HCT116 (cell line): Measurements from ENCODE around the gene WDR70. TPM values are rescaled to one million over a fixed set of nuclear protein-coding genes. Genes with fewer than 3 reads are reported as not detected.
"Not testable (repeated sequence)": the region's sequence is repeated elsewhere in the genome, so short reads cannot be mapped to it uniquely, and the experiment has no call there.

ENCODE experiments used
- ATAC-seq: fragments of 200-7000 bp; cut with Tn5 transposase; 2 replicates; pipeline ENCODE4 v1.9.1; 2020; ENCODE audit warnings: mild to moderate bottlenecking, moderate library complexity
- BruUV-seq: library from RNA; stranded (reverse); fragments of 400-500 nt; replicated peaks from 2 replicates; lab custom pipeline; 2021; lab: Mats Ljungman, UMichigan
- CTCF ChIA-PET: fragments of 300-600 bp; sonication (Branson Sonifier 250); formaldehyde crosslinking; loops from one replicate; lab custom pipeline; 2021; ENCODE audit warnings: antibody characterized with exemption; lab: Charles Lee
- POLR2A ChIA-PET: fragments of 300-600, 350-600 bp; sonication (Branson Sonifier 250); formaldehyde crosslinking; loops from one replicate; lab custom pipeline; 2021; ENCODE audit warnings: antibody characterized with exemption; lab: Charles Lee
- RAD21 ChIA-PET, 2 experiments: fragments of 300-600 bp; sonication (Branson Sonifier 250); formaldehyde crosslinking; loops; one replicate each; lab custom pipeline; 2023; ENCODE audit warnings: low total read pairs in 2 of 2; ENCODE audit not compliant: uncharacterized antibody in 2 of 2, unreplicated experiment in 2 of 2, low non-redundant PET in 1 of 2; lab: Charles Lee
- DNase-seq: peaks from one replicate; pipeline ENCODE4 v3.0.0-alpha.2; 2010; ENCODE audit warnings: low read depth, low spot score
- H2AFZ ChIP-seq: fragments of 200-600 bp; shearing (Covaris generic), sonication (generic); 2 replicates; pipeline ENCODE4 v1.6.1; 2017; ENCODE audit warnings: low read depth, mixed run types, mixed read lengths, antibody characterized with exemption, low read length; ENCODE audit not compliant: poor library complexity, severe bottlenecking
- H3K27ac ChIP-seq: 2 replicates; pipeline ENCODE4 v1.5.1; 2012; ENCODE audit warnings: low read depth, low read length
- H3K27me3 ChIP-seq: fragments of 200-600 bp; sonication (generic); 2 replicates; pipeline ENCODE4 v1.6.1; 2016; ENCODE audit warnings: mixed run types, low read length, mixed read lengths; ENCODE audit not compliant: insufficient read depth
- H3K36me3 ChIP-seq, 2 experiments: fragments of 200-500 bp in 1 of 2; fragments of 200-600 bp in 1 of 2; sonication (Bioruptor generic) in 1 of 2; sonication (generic) in 1 of 2; 2 replicates each; pipeline versions ENCODE4 v1.5.1 to v1.6.1; 2014 to 2016; ENCODE audit warnings: low read length in 2 of 2, inconsistent platforms in 1 of 2, mixed read lengths in 1 of 2, mixed run types in 1 of 2; ENCODE audit not compliant: insufficient read depth in 2 of 2, control insufficient read depth in 1 of 2
- H3K4me1 ChIP-seq, 2 experiments: fragments of 200-600 bp in 1 of 2; sonication (generic) in 1 of 2; 2 replicates each; pipeline versions ENCODE4 v1.5.1 to v1.6.1; 2012 to 2017; ENCODE audit warnings: low read length in 2 of 2, inconsistent platforms in 1 of 2, mild to moderate bottlenecking in 1 of 2, mixed read lengths in 1 of 2, mixed run types in 1 of 2, moderate library complexity in 1 of 2; ENCODE audit not compliant: insufficient read depth in 2 of 2, control insufficient read depth in 1 of 2
- H3K4me2 ChIP-seq: fragments of 200-600 bp; sonication (generic); 2 replicates; pipeline ENCODE4 v1.6.1; 2017; ENCODE audit warnings: mixed run types, low read length, mixed read lengths
- H3K4me3 ChIP-seq, 2 experiments: fragments of 200-600 bp in 1 of 2; sonication (generic) in 1 of 2; replicated peaks in 1 of 2; 2 replicates each; pipeline ENCODE4 v1.5.1; 2011 to 2016; ENCODE audit warnings: low read length in 2 of 2, control low read depth in 1 of 2, low read depth in 1 of 2, mild to moderate bottlenecking in 1 of 2, mixed read lengths in 1 of 2, mixed run types in 1 of 2
- H3K79me2 ChIP-seq: fragments of 200-600 bp; sonication (generic); 2 replicates; pipeline ENCODE4 v1.6.1; 2017; ENCODE audit warnings: mild to moderate bottlenecking, mixed run types, low read length, moderate library complexity, mixed read lengths; ENCODE audit not compliant: insufficient read depth
- H3K9ac ChIP-seq: fragments of 200-600 bp; sonication (generic); 2 replicates; pipeline ENCODE4 v1.6.1; 2016; ENCODE audit warnings: low read length, mixed read lengths
- H3K9me2 ChIP-seq: fragments of 200-600 bp; sonication (generic), shearing (Covaris generic); 2 replicates; pipeline ENCODE4 v1.6.1; 2017; ENCODE audit warnings: mixed run types, mild to moderate bottlenecking, moderate library complexity; ENCODE audit not compliant: insufficient read depth
- H3K9me3 ChIP-seq, 2 experiments: fragments of 200-500 bp in 1 of 2; fragments of 200-600 bp in 1 of 2; sonication (Bioruptor generic) in 1 of 2; sonication (generic) in 1 of 2; 2 replicates each; pipeline ENCODE4 v1.6.1; 2014 to 2017; ENCODE audit warnings: low read length in 2 of 2, mixed read lengths in 2 of 2, inconsistent platforms in 1 of 2, low read depth in 1 of 2, mild to moderate bottlenecking in 1 of 2, mixed run types in 1 of 2, moderate library complexity in 1 of 2; ENCODE audit not compliant: control insufficient read depth in 1 of 2, insufficient read depth in 1 of 2
- H4K20me1 ChIP-seq: fragments of 200-600 bp; sonication (generic), shearing (Covaris generic); 2 replicates; pipeline ENCODE4 v1.6.1; 2017; ENCODE audit warnings: mixed run types, mild to moderate bottlenecking, moderate library complexity; ENCODE audit not compliant: insufficient read depth
- CEBPB ChIP-seq: IDR thresholded peaks from 2 replicates; pipeline ENCODE4 v1.6.1; 2012; ENCODE audit warnings: low read depth
- EGR1 ChIP-seq: IDR thresholded peaks from 2 replicates; pipeline ENCODE4 v1.6.1; 2012; ENCODE audit warnings: low read depth
- JUND ChIP-seq: IDR thresholded peaks from 2 replicates; pipeline ENCODE4 v1.6.1; 2012
- RAD21 ChIP-seq: IDR thresholded peaks from 2 replicates; pipeline ENCODE4 v1.6.1; 2012; ENCODE audit warnings: low read depth, mild to moderate bottlenecking
- SRF ChIP-seq: IDR thresholded peaks from 2 replicates; pipeline ENCODE4 v1.6.1; 2012; ENCODE audit warnings: low read depth
- TCF7L2 ChIP-seq: IDR thresholded peaks from 2 replicates; pipeline ENCODE4 v1.7.0; 2011; ENCODE audit warnings: borderline replicate concordance, inconsistent platforms; ENCODE audit not compliant: insufficient read depth, insufficient read length; ENCODE audit errors: extremely low read depth
- ZFX ChIP-seq: fragments of 450-650 bp; IDR thresholded peaks from 2 replicates; pipeline ENCODE4 v1.6.1; 2017
- intact Hi-C: fragments of 100-400 bp; cut with micrococcal nuclease; formaldehyde crosslinking; loops from 2 replicates; pipeline ENCODE4 v1.10.0; 2022
- total RNA-seq: library from RNA; stranded (reverse); gene quantifications from one replicate; pipeline ENCODE4 v1.2.1, GENCODE V29; 2021; ENCODE audit not compliant: unreplicated experiment
- TF ChIP-seq, protein P1 (sequence below): IDR thresholded peaks from 2 replicates; pipeline ENCODE4 v1.6.1; 2012

The WDR70 gene
- total RNA-seq, 1 experiment from 2014 or later = 31.1 TPM

DNA sequence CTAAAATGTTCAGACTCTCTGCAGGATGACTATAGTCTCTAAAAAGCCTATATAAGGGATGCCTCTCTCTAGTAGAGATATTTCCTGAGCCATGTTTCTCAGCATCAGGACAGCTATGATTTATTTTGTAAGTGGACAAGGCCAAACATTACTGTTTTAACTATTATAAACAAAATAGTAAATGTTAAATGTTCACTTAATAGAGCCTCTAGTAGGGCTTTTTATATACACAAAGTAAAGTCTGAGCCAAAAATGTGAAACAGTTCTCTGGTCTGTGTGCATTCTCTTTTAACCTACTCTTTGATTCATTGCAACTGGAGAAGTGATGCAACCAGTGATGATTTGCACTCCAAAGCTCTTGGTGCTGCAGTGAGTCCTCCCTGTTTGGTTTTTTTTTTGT is 240.2 kb downstream of the WDR70 start:
- no peaks in the 10 kb centered on the region for H3K36me3 ChIP-seq
- no peak overlapping the region for H3K4me2 ChIP-seq
- TF ChIP-seq EGR1 = no peak
- no peak for TF ChIP-seq TCF7L2
- no peak for TF ChIP-seq CEBPB
- TF ChIP-seq SRF = no peak
- TF ChIP-seq ZFX = no peak
- no peak for TF ChIP-seq JUND
- TF ChIP-seq, protein P1, sequence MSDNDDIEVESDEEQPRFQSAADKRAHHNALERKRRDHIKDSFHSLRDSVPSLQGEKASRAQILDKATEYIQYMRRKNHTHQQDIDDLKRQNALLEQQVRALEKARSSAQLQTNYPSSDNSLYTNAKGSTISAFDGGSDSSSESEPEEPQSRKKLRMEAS = no peak
- TF ChIP-seq RAD21 = no peak
- no peak overlapping the region for H3K27ac ChIP-seq
- no peak overlapping the region for H2AFZ ChIP-seq
- H3K9me2 ChIP-seq = no peaks in the 10 kb centered on the region
- RAD21 ChIA-PET = no interaction called here
- BruUV-seq = no TSS peak
- H3K9me3 ChIP-seq = no peaks in the 10 kb centered on the region
- H3K9ac ChIP-seq = no peak overlapping the region
- CTCF ChIA-PET = no interaction called here
- intact Hi-C loops = no loop called here
- DNase-seq (no peak), ATAC-seq (no peak)
- POLR2A ChIA-PET = no interaction called here
- H3K27me3 ChIP-seq = no peaks in the 10 kb centered on the region
- H4K20me1 ChIP-seq = no peaks in the 10 kb centered on the region
- H3K4me3 ChIP-seq = no peak overlapping the region
- H3K4me1 ChIP-seq = no peaks in the 10 kb centered on the region
- no peaks in the 10 kb centered on the region for H3K79me2 ChIP-seq

- intact Hi-C loops = not testable (repeated sequence)
These were observed 243.2 kb downstream of the WDR70 start for GRCh38 chr5:37622354-37622753.

More at GRCh38 chr5:37622354-37622753, 243.2 kb downstream of the WDR70 start:
- H3K9ac ChIP-seq, ATAC-seq, RAD21 ChIA-PET, H3K4me3 ChIP-seq, H4K20me1 ChIP-seq, DNase-seq, POLR2A ChIA-PET, H3K36me3 ChIP-seq, BruUV-seq, H3K9me3 ChIP-seq, CTCF ChIA-PET, H3K79me2 ChIP-seq, H3K27ac ChIP-seq, H3K9me2 ChIP-seq, H2AFZ ChIP-seq, H3K4me2 ChIP-seq, H3K4me1 ChIP-seq, H3K27me3 ChIP-seq: not testable (repeated sequence)
